B cell (primary cell): ENCODE measurements around the gene HJV. TPM values are rescaled to one million over a fixed set of nuclear protein-coding genes. Genes with fewer than 3 reads are reported as not detected.
"Not testable (repeated sequence)": the region's sequence is repeated elsewhere in the genome, so short reads cannot be mapped to it uniquely, and the experiment has no call there.

ENCODE experiments used
- ATAC-seq: fragments of 200-7000 bp; cut with Tn5 transposase; one replicate; pipeline ENCODE4 v1.10.0; 2021; ENCODE audit warnings: low read depth, mild to moderate bottlenecking, moderate number of reproducible peaks, moderate library complexity
- CTCF ChIA-PET: fragments of 350-600 bp; sonication (Branson Sonifier 250); formaldehyde crosslinking; loops from one replicate; lab custom pipeline; 2021; ENCODE audit warnings: antibody characterized with exemption, inconsistent platforms; lab: Charles Lee
- POLR2A ChIA-PET: fragments of 350-600 bp; sonication (Branson Sonifier 250); formaldehyde crosslinking; loops from one replicate; lab custom pipeline; 2021; ENCODE audit warnings: antibody characterized with exemption; lab: Charles Lee
- DNase-seq: peaks from one replicate; pipeline ENCODE4 v3.0.0; 2013
- H2AFZ ChIP-seq: 2 replicates; pipeline ENCODE4 v1.6.1; 2012; ENCODE audit warnings: mild to moderate bottlenecking, low read depth, low read length; ENCODE audit not compliant: insufficient read depth, poor library complexity, severe bottlenecking
- H3K27ac ChIP-seq, 2 donors: 1 replicate in 1 of 2; 2 replicates in 1 of 2; pipeline ENCODE4 v1.5.1; 2012 to 2013; ENCODE audit warnings: low read length in 2 of 2, mild to moderate bottlenecking in 2 of 2, moderate library complexity in 1 of 2
- H3K27me3 ChIP-seq, 4 experiments: fragments of 200-600 bp in 1 of 4; sonication (generic) in 1 of 4; replicated peaks in 1 of 4; 1 replicate in 2 of 4; 2 replicates in 2 of 4; pipeline versions ENCODE4 v1.6.1 to v1.7.0; 2013 to 2016; ENCODE audit warnings: low read length in 3 of 4, mild to moderate bottlenecking in 2 of 4, mixed read lengths in 1 of 4, moderate library complexity in 1 of 4; ENCODE audit not compliant: insufficient read depth in 4 of 4, control insufficient read depth in 3 of 4; ENCODE audit errors: control extremely low read depth in 1 of 4
- H3K36me3 ChIP-seq, 2 experiments: replicated peaks in 1 of 2; 1 replicate in 1 of 2; 2 replicates in 1 of 2; pipeline versions ENCODE4 v1.6.1 to v1.7.1; 2013; ENCODE audit warnings: low read length in 1 of 2; ENCODE audit not compliant: insufficient read depth in 2 of 2, control insufficient read depth in 1 of 2; ENCODE audit errors: control extremely low read depth in 1 of 2, extremely low read depth in 1 of 2
- H3K4me1 ChIP-seq, 2 donors: fragments of 200-600 bp in 1 of 2; sonication (generic) in 1 of 2; 1 replicate in 1 of 2; 2 replicates in 1 of 2; pipeline versions ENCODE4 v1.5.1 to v1.6.1; 2013 to 2017; ENCODE audit warnings: low read length in 2 of 2; ENCODE audit not compliant: control insufficient read depth in 2 of 2, insufficient read depth in 2 of 2
- H3K4me2 ChIP-seq: replicated peaks from 2 replicates; pipeline ENCODE3; 2012; ENCODE audit warnings: mild to moderate bottlenecking, low read depth, low read length; ENCODE audit not compliant: poor library complexity, severe bottlenecking
- H3K4me3 ChIP-seq, 5 experiments: fragments of 200-600 bp in 1 of 5; sonication (generic) in 1 of 5; 1 replicate in 3 of 5; 2 replicates in 2 of 5; pipeline versions ENCODE4 v1.5.1 to v1.7.0; 2011 to 2016; ENCODE audit warnings: low read length in 4 of 5, mild to moderate bottlenecking in 4 of 5, low read depth in 2 of 5, control low read depth in 1 of 5, moderate library complexity in 1 of 5; ENCODE audit not compliant: insufficient read depth in 1 of 5; ENCODE audit errors: control extremely low read depth in 1 of 5, extremely low read depth in 1 of 5
- H3K79me2 ChIP-seq: fragments of 200-600 bp; sonication (generic); one replicate; pipeline ENCODE4 v1.6.0; 2016; ENCODE audit warnings: low read length; ENCODE audit not compliant: control insufficient read depth, insufficient read depth
- H3K9ac ChIP-seq: fragments of 200-600 bp; sonication (generic); 2 replicates; pipeline ENCODE4 v1.6.1; 2017; ENCODE audit warnings: mild to moderate bottlenecking, low read length, moderate library complexity
- H3K9me3 ChIP-seq, 3 donors: one replicate each; pipeline versions ENCODE4 v1.6.1 to v1.7.1; 2013; ENCODE audit warnings: low read length in 2 of 3; ENCODE audit not compliant: control insufficient read depth in 2 of 3, insufficient read depth in 1 of 3; ENCODE audit errors: control extremely low read depth in 1 of 3
- H4K20me1 ChIP-seq: 2 replicates; pipeline ENCODE4 v1.6.0; 2012; ENCODE audit warnings: mild to moderate bottlenecking, low read length; ENCODE audit not compliant: insufficient read depth, control insufficient read depth, poor library complexity, severe bottlenecking
- H3K27ac Mint-ChIP-seq: one replicate; pipeline ENCODE4 v1.8.0; 2021; ENCODE audit warnings: mixed read lengths
- H3K27me3 Mint-ChIP-seq: one replicate; pipeline ENCODE4 v1.8.0; 2021; ENCODE audit warnings: mixed read lengths
- H3K4me1 Mint-ChIP-seq: one replicate; pipeline ENCODE4 v1.8.0; 2021; ENCODE audit warnings: mixed read lengths
- H3K4me3 Mint-ChIP-seq: one replicate; pipeline ENCODE4 v1.8.0; 2021; ENCODE audit warnings: mixed read lengths
- H3K9me3 Mint-ChIP-seq: one replicate; pipeline ENCODE4 v1.8.0; 2022; ENCODE audit warnings: mixed read lengths; ENCODE audit not compliant: insufficient read depth
- EZH2 ChIP-seq: IDR thresholded peaks from 2 replicates; pipeline ENCODE4 v1.6.1; 2012; ENCODE audit warnings: borderline replicate concordance, low read depth, mild to moderate bottlenecking, moderate library complexity, low read length; ENCODE audit not compliant: insufficient read depth, poor library complexity, severe bottlenecking
- WGBS: methylation state at CpG from one replicate; pipeline ENCODE4 v1.1.5; 2013; ENCODE audit warnings: missing lambda C conversion rate; ENCODE audit not compliant: insufficient coverage; 5-methylcytosine and 5-hydroxymethylcytosine counted together
- intact Hi-C: fragments of 100-400 bp; cut with micrococcal nuclease; formaldehyde crosslinking; loops from one replicate; pipeline ENCODE4 v1.10.0; 2022
- polyA plus RNA-seq: library from polyadenylated mRNA; depleted of rRNA; stranded (reverse); fragments of >200 nt; gene quantifications from 2 replicates; pipeline ENCODE4 v1.2.3, GENCODE V29; 2012
- total RNA-seq, 2 donors: library from RNA; stranded (reverse); fragments of 120-200 nt in 1 of 2; gene quantifications; 1 replicate in 1 of 2; 2 replicates in 1 of 2; pipeline versions ENCODE4 v1.2.3 to v1.2.4, GENCODE V29; 2013 to 2022
- TF ChIP-seq, protein P1 (sequence below): fragments of 200-600 bp; IDR thresholded peaks from one replicate; pipeline ENCODE4 v1.8.0; 2022; ENCODE audit warnings: antibody characterized with exemption, mild to moderate bottlenecking

The HJV gene
- total and polyA plus RNA-seq, 2 donors (not counting 1 experiment from before 2014, with no cell fraction given) = not detected

DNA sequence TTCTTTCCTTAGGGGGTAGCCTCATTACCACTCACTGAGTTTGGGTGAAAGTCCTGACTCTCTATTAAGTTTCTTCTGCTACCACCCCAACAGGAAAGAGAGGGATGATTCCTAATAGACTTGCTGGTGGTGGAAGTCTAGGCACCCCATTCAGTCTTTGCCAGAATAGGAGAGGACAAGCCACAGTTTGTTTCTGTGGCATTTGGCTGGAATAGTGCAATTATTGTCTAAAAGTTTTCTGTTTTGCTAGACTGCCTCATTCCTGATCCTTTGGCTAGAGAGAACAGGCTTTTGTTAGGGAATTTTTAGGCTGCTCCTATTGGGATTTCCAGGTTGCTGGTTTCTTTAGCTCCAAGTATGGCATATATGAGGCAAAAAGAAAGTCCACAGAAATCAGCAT lies 9.9 kb upstream of the HJV start:
- Histone ChIP-seq H3K4me3 (no peak overlapping the region), H3K27ac (no peak overlapping the region), H3K27me3 (no peaks in the 10 kb centered on the region), H4K20me1 (no peaks in the 10 kb centered on the region), H3K9ac (no peak overlapping the region), H3K79me2 (no peaks in the 10 kb centered on the region), H2AFZ (no peak overlapping the region), H3K9me3 (no peaks in the 10 kb centered on the region), H3K4me1 (peaks cover 18 to 19% of the 10 kb centered on the region in 2 donors), H3K36me3 (no peaks in the 10 kb centered on the region), H3K4me2 (no peak overlapping the region)
- POLR2A ChIA-PET = interaction anchor here (0.7 to 0.8 kb wide), 2 partner anchors 11 to 113 kb away, joined by 3 to 7 read pairs; partner anchors contain the start of gene PEX11B
- Mint-ChIP-seq H3K4me3 (no peak overlapping the region), H3K27ac (no peak overlapping the region), H3K9me3 (no peaks in the 10 kb centered on the region), H3K4me1 (peaks cover 16% of the 10 kb centered on the region), H3K27me3 (peaks cover 5% of the 10 kb centered on the region)
- DNase-seq (no peak), ATAC-seq (no peak)
- TF ChIP-seq EZH2 = no peak
- TF ChIP-seq, protein P1, sequence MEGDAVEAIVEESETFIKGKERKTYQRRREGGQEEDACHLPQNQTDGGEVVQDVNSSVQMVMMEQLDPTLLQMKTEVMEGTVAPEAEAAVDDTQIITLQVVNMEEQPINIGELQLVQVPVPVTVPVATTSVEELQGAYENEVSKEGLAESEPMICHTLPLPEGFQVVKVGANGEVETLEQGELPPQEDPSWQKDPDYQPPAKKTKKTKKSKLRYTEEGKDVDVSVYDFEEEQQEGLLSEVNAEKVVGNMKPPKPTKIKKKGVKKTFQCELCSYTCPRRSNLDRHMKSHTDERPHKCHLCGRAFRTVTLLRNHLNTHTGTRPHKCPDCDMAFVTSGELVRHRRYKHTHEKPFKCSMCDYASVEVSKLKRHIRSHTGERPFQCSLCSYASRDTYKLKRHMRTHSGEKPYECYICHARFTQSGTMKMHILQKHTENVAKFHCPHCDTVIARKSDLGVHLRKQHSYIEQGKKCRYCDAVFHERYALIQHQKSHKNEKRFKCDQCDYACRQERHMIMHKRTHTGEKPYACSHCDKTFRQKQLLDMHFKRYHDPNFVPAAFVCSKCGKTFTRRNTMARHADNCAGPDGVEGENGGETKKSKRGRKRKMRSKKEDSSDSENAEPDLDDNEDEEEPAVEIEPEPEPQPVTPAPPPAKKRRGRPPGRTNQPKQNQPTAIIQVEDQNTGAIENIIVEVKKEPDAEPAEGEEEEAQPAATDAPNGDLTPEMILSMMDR = no peak
- CTCF ChIA-PET = interaction anchor here (0.8 to 8.8 kb wide), 7 partner anchors 16 to 186 kb away, joined by 3 to 60 read pairs (median 3); partner anchors contain the start of gene NUDT17
- intact Hi-C loops = no loop called here

DNA sequence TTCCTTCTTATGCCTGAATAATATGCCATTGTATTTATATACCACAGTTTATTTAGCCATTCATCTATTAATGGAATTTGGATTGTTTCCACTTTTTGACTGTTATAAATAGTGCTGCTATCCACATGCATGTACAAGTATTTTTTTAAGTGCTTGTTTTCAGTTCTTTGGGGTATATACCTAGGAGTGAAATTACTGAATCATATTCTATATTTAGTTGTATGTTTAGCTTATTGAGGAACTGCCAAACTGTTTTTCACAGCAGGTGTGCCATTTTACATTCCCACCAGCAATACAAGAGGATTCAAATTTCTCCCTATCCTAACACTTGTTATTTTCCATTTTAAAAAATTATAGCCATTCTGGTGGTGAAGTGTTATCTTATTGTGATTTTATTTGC lies 7.6 kb upstream of the HJV start:
- no peak overlapping the region for H3K4me3 ChIP-seq
- Mint-ChIP-seq H3K9me3 (no peaks in the 10 kb centered on the region), H3K4me3 (no peak overlapping the region), H3K4me1 (peaks cover 5% of the 10 kb centered on the region), H3K27me3 (peaks cover 19% of the 10 kb centered on the region), H3K27ac (no peak overlapping the region)
- H3K27me3 ChIP-seq = peaks cover 0 to 2% (median 0%) of the 10 kb centered on the region in 4 experiments
- POLR2A ChIA-PET = no interaction called here
- H3K4me1 ChIP-seq = peaks cover 5% of the 10 kb centered on the region in 2 donors
- ATAC-seq (no peak), DNase-seq (no peak)
- no peaks in the 10 kb centered on the region for H3K79me2 ChIP-seq
- no peak overlapping the region for H2AFZ ChIP-seq
- no peaks in the 10 kb centered on the region for H3K36me3 ChIP-seq
- intact Hi-C loops = no loop called here
- no peaks in the 10 kb centered on the region for H3K9me3 ChIP-seq
- no peak overlapping the region for H3K4me2 ChIP-seq
- H3K27ac ChIP-seq = no peak overlapping the region
- CTCF ChIA-PET = no interaction called here
- TF ChIP-seq, protein P1 = no peak
- TF ChIP-seq EZH2 = no peak
- no peaks in the 10 kb centered on the region for H4K20me1 ChIP-seq
- no peak overlapping the region for H3K9ac ChIP-seq

DNA sequence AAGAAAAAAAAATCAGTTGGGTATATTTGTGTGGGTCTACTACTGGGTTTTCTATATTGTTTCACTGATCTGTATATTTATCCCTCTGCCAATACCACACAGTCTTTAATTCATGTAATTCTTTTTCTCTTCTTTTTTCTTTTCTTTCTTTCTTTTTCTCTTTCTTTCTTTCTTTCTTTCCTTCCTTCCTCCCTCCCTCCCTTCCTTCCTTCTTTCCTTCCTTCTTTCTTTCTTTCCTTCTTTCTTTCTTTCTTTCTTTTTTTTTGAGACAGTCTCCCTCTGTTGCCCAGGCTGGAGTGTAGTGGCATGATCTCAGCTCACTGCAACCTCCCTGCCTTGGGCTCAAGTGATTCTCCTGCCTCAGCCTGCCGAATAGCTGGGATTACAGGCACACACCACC lies 5.1 kb upstream of the HJV start:
- H3K4me2 ChIP-seq, H3K79me2 ChIP-seq, ATAC-seq, H3K9me3 ChIP-seq, H3K4me3 ChIP-seq, H3K4me1 Mint-ChIP-seq, H3K4me1 ChIP-seq, H2AFZ ChIP-seq, H4K20me1 ChIP-seq, H3K27ac Mint-ChIP-seq, H3K9me3 Mint-ChIP-seq, H3K36me3 ChIP-seq, H3K9ac ChIP-seq, DNase-seq, intact Hi-C loops, H3K4me3 Mint-ChIP-seq, H3K27me3 ChIP-seq, POLR2A ChIA-PET, H3K27ac ChIP-seq: not testable (repeated sequence)
- H3K27me3 Mint-ChIP-seq = peaks cover 31% of the 10 kb centered on the region
- no CpG with 5 or more reads among the region's 1 CpG for WGBS
- CTCF ChIA-PET = interaction anchor here (1.1 to 1.3 kb wide), 3 partner anchors 9 to 50 kb away, joined by 3 to 4 read pairs (median 4); no protein-coding TSS in a partner anchor
